Stimulated activated CD4-positive, alpha-beta T cell treated with anti-CD3 and anti-CD28 coated beads, Interleukin-12 subunit alpha, Interleukin-12 subunit beta, amount 100 ng/mL, for 24 hours (primary cell): ENCODE measurements around the gene LIMK2.
"Not testable (repeated sequence)": the region's sequence is repeated elsewhere in the genome, so short reads cannot be mapped to it uniquely, and the experiment has no call there.

ENCODE experiments used
- DNase-seq, 2 experiments: peaks; one replicate each; pipeline ENCODE4 v3.0.0-alpha.2; 2020; ENCODE audit warnings: low read depth in 2 of 2

The LIMK2 gene

DNA sequence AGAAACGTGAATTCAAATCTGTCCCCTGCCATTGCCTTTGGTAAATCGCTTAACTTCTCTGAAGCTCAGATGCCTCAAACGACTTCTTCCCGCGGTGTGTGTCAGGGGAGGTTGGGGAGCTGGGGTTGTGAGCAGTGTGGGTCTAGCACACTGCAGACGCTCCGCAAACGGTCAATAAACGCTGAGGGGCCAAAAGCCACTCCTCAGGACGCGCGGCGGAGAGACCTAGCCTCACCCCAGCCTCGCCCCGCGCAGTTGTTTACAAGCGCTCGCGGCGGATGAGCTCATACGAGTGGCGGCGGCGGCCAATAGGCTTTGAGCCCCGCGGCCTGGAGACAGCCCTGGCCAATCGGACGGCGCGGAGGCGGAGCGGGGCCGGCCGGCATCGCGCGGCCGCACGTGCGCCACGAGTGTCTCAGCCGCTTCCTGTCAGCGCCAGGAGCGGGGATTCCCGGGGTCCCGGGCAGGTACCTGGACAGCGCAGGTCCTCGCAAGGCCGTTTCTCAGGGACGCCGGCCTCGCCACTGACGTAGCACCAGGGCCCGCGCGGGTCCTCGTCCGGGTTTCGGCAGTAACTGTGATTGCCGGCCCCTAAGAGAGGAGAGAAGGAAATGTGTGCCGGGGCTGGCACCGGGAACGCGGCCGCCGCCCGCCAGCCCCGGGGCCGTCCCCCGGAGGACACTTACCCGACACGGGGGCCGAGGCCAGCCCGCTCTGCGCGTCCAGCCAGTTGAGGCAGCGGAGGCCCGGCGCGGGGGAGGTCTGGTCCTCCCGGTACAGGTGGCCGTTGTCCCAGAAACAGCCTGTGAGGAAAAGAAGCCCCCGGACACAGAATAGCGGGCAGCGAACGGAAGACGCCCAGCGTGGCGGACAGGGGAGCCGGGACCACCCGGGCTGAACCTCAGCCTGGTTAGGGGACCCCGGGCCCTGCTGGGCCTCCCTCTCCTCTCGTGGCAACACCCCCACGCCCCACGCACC is 78.7 kb downstream of the LIMK2 start:
- DNase-seq = peak; percentile 89 to 91

DNA sequence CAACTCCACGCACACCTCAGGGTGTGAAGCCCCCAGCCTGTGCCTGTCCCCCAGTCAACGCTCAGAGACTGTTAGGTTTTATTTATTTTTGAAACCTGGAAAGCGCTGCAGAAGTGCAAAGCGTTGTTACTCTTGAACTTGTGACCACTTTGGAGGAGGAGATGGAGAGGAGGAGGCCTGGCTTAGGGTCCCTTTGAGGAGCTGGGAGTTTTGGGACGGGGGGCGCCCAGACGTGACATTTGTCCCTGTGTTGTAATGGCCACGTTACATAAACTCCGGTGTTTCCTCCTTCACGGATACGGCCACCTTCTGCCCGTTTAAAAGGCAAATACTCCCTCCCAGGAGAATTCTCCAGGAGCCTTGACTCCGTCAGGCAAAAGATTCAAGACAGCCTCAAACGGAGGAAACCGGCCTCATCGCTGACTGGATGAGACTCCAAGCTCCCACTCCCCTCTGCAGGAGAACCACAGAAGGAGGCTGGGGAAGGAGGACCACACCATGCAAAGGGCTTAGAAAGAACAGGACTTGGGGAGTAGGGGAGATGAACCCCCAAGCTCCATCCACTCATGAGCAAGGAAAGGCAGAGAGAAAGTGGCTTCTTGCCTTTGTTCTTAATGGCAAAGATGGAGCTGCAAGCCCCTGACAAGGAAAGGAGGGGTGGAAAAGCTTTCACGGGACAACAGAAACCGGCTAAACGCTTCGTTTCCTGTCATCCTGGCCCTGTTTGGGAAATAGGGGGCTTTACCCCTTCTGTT is 79.6 kb downstream of the LIMK2 start:
- DNase-seq = no peak

DNA sequence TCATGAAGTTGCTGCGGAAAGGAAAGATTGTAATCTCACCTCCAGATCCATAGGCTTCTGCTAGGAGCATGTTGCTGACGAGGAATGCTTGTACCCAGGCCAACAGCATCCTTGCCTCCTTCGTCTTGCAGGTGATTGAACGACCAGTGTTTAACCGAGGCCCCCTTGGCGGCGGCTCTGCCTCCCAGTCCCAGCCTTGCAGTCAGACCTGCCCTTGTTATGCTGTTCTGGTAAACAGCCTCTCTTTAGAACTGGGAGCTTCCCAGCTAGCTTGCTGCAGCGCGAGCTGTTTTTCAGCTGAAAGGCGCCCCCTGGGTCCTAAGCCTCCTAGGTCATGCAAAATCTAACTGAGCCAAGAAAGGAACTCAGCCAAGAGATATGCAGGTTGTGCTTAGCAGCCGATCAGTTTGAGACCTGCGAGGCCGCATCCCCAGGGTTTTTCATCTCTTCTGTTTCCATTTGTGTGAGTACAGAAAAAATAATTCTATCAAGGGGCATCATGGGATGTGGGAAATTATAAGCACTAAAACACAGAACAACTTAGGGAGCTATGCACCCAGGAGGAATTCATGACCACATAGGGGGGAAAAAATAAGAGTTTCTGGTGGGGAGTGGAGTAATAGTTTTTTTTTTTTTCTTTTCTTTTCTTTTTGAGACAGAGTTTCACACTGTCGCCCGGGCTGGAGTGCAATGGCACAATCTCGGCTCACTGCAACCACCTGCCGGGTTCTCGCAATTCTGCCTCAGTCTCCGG is 80.3 kb downstream of the LIMK2 start, which contains the start of gene PIK3IP1:
Gene PIK3IP1, minus strand, starts transcription at position 253 of the 754 bp plus-strand sequence. Its CDS starts 144 bp downstream, at position 109.
- peak; percentile 55 to 78 for DNase-seq

DNA sequence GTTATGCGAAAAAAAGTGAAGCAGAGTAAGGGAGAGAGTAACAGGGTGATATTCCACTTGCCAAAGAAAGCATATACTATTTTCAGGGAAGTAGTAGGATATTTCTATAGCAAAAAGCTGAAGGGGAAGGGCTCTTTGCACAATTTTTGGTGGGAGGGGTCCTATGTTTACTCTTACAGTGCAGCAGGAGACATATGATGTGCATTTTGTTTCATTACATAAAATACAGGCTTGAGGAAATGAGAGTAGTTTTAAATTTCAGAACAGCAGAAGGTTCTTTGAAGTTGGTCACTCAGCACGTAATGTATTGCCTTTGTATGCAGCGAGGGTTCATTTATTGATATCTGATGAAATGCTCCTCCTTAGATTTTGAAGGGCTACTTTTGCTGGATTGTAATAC is 83.3 kb downstream of the LIMK2 start:
- no peak for DNase-seq

DNA sequence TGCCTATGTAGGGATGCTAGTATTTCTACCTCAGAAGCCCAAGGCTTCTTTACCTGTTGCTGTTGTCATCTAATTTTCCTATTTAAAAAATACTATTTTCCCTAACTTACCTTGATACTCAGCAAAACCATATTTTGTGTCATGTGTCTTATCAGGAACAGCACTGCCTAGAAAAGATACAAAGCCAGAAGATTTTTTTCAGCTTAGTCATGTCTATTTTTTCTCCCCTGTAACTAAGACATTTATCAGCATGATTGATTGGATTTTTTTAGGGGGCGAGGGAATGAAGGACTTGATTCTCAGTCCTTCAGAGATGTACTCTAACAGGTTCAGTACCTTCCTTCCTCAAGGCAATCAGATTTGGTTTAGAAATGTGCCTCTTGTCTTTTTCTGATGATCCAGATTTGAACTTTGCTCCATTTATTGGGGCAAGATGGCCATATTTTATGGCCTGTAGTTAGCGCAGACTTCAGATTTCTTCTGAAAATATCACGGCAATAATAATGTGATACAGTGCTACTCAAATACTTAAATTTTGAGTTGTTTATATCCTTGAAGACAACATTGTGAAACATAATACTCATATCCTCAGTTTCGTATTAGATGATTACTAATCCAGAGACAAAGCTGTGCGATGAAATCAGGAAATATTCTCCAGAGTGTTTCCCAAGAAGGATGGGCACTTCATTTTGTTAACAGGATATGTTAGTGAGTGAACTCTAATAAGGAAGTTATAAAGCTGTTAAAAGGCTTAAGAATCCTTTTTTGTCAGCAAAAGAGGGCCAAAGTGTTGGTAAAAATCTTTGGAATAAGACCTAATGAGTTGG is 83.9 kb downstream of the LIMK2 start:
- DNase-seq = no peak

DNA sequence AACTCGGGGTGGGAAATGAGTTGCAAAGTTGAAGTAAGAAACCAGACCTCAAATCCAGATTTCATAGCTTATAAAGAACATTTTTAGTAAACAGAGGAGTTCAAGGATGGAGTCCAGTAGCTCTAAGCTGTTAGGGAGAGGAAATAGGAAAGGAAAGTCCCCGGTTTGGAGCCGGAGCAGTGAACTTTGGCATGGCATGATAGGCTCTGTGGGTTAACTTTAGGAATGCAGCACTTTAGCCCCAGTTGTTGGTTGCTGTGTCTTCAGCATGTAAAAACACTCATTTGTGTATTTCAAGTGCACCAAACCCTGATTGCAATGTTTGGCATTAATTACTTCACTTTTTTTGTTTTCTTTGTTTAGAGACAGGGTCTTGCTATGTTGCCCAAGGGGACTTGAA is 88.8 kb downstream of the LIMK2 start:
- DNase-seq = no peak

DNA sequence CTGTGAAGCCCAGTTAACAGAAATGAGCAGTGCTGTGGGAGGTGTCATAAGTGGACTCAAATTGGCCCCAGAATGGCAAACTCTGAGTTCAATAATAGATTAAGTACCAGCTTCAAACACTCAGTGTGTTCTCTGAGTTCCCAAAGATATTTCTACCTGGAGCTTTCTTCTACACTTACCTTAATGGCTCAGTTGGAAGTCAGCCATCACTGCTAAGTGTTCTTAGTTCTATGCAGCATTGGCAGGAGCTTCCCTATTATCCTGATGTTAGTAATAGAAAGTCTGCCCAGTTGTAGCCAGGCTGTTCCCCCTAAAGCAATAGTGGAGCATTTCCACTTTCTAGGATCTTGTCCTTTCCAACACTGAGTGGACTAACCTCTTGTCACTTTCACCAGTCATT is 89.9 kb downstream of the LIMK2 start:
- no peak for DNase-seq

DNA sequence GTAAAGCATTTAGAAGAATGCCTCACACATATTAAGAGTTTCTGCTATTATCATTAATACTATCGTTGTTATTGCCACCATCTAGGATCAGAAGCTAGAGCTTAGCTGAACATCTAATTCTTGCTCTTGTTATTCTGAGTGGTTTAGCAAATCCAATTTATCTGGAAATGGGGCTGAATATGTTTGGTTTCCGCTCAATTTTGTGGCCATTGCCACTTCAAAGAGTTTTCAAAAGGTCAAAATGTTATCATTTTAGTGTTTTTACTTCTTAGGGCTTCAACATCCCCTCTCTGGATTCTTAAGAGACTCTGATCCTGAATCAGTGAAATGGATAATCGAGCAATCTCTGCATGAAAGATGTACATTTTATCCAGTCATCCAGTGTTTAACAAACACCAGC is 90.4 kb downstream of the LIMK2 start:
- no peak for DNase-seq

DNA sequence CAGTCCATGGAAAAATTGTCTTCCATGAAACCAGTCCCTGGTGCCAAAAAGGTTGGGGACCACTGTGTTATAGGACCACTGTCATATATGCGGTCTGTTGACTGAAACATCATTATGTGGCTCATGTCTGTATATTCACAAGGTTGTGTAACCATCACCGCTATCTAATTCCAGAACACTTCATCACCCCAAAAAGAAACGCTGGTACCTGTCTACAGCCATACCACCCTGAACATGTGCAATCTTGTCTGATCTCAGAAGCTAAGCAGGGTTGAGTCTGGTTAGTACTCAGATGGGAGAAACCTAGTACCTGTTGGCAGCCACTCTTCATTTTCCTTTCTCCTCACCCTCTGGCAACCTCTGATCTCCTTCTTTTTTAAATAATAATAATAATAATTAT is 93.1 kb downstream of the LIMK2 start:
- no peak for DNase-seq

DNA sequence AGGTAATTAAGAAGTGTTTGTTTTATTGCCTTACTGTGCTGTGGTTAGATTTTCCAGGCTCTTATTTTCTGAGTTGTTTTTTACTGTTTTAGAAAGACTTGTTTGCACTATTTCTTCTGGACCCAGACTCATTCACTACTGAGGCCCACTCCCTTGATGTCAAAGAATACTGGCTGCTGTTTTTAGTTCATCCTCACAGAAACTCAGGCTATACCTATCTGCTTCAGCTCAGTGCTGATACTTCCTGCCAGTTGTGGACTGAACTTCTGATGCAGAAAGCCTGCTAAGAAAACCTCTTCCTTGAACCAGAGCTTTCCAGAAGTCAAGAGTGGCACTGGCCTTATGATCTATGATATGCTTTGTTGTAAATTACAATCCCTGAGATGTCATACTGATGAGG is 96.1 kb downstream of the LIMK2 start:
- DNase-seq = no peak

DNA sequence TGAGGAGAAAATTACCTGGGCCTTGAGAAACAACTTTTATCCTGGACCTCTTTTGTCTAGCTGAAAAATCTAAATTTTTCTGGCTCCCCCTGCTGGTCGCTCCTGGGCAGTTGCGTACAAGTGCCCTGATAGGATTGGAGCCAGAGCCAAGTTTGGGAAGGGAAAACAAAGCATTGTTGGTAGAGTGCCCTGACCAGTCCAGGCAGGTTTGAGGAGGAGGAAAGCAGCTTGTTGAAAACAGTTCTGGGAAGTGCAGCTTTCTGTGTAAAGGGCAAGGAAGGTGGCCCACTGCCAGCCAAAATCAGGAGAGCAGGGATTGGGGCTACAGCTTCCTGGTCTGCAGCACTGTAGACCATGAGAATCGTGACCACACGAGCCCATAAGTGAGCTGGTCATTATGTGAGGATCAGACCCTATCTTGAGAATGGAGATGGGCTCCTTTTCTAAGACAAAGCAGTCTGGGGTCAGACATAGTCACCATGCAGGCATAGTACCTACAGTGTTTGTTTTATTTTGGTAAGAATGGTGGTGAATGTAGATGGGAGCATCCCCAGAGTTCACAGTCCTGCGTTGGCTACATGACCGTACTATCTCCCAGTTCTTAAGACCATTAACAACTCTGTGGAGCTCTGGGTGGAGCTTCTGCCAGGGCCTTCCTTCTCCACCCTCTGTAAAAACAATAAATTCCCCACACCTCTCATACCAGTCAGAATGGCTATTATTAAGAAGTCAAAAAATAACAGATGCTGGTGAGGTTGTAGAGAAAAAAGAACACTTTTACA is 101.5 kb downstream of the LIMK2 start:
- peak in 1 of 2 experiments; percentile 67 for DNase-seq

DNA sequence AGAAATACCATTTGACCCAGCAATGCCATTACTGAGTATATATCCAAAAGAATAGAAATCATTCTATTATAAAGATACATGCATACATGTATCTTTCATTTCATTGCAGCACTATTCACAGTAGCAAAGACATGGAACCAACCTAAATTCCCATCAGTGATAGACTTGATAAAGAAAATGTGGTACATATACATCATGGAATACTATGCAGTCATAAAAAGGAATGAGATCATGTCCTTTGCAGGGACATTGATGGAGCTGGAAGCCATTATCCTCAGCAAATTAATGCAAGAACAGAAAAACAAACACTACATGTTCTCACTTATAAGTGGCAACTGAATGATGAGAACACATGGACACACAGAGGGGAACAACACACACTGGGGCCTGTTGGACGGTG is 102.1 kb downstream of the LIMK2 start:
- DNase-seq = not testable (repeated sequence)

DNA sequence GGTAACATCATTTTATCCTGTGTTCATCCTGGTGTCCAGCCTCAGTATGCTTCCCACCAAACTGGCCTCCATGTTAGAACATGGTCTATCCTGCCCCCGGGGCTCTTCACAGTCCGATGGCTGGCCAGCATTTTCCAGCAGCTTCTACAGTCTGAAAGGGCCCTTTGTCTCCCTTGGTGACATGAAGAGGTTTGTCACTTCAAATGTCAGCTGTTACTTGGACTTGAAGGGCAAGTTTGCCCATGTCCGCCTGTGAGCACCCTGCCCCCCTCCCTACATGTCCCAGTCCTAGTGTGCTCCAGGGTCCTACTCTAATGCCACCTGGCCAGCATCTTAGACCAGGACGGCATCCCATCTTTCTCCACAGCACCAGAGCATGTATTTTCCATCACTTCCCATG is 109.3 kb downstream of the LIMK2 start:
- DNase-seq = no peak

DNA sequence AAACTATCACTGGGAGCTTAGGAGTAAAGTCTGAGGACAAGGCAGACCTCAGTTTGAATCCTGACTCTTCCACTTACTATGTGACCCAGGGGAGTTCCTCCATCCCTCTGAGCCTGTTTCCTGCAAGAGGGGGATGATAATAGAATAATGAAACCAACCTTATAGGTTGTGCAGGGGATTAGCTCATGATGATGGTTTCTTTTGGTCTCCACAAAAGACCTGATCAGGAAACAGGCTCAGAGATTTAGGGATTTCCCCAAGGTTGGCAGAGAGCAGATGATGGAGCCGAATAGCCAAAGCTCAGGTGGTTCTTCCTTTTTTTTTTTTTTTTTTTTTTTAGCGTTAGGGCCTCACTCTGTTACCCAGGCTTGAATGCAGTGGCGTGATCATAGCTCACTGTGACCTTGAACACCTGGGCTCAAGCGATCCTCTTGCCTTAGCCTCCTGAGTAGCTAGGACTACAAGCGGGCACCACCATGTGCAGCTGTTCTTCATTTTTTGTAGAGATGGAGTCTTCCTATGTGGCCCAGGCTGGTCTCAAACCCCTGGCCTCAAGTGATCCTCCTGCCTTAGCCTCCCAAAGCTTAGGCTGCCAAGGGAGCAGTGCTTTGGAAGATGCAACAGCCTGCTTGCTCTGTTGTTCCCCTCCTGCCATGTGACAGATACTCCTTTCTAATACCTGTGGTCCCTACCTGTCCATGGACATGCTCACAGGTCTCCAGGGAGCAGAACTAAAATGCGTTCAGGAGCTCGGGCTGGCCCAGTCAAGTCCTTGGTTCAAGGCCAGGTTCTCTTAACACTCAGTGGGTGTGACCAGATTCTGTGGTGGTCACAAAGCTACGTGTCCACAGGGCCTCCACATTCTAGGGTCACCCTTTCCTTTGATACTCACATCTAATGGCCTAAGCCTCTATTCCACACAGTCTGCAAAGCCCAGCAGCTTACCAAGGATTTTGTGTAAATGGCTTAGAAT is 111.8 kb downstream of the LIMK2 start:
- DNase-seq = no peak

DNA sequence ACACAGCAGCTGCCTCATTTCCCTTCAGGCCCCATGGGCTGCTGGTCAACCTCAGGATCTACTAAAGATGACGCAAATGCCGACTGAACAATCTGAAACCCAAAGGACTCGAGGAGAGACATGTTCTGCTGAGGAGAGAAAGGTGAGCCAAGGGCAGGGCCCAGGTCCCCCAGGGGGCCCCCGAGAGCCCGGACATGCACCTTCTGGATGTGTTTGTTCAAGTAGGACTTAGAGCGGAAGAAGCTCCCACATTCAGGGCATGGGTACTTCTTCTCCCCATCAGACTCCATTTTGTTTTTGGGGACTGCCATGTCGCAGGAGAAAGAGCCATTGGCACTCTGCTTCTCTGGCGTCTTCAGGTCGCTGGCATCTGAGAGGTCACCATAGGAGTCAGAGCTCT is 114.8 kb downstream of the LIMK2 start:
- DNase-seq = no peak

DNA sequence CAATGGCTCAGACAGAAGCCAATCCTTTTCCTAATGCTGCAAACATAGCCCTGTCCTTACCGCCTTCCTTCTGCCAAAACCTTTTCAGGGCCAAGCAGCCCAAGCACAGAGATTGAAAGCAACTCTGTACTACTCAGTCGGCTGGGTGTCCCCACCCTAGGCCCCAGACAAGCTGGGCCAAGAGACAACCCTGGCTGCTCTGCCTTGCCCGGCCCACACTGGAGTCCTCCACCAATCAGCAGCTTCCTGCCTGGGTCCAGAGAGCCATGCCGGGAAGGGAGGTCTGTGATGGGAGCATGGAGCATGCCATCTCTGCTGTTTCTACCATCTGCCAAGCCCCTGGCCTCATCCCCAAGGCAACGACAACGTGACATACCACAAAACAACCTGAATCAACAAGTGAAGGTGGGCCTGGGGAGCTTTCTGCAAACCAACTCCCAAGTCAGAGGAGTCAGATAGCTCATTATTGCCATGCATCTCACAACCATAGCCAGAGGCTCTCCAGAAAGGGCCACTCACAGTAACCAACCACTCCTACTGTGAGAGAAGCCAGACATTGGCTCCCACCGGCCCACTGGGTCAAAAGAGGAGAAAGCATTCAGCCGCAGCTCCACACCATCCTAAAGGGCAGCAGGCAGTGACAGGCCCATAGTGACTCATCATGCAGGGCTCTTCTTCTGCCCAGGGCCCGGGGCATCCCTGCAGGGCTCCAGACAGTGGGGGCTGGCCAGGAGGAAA is 115.9 kb downstream of the LIMK2 start:
- no peak for DNase-seq

DNA sequence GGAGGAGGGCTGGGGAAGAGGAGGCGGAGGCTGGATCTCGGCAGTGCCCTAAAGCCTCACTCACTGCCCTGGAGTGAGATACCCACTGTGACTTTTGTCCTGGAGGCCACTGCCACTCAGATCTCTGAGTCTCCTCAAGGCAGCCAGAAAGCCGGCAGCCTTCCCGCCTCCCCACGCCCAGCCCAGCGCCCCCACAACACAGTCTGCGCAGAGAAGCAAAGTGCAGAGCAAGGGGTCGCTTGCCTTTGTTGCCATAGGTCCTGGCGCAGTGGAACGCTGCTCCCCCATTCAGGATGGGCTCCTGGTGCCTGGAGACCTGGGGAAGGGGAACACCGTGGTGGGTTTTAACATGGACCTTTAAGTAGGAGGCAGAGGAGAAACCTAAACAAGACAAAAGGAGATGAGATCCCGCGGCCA is 116.5 kb downstream of the LIMK2 start:
- DNase-seq = no peak

DNA sequence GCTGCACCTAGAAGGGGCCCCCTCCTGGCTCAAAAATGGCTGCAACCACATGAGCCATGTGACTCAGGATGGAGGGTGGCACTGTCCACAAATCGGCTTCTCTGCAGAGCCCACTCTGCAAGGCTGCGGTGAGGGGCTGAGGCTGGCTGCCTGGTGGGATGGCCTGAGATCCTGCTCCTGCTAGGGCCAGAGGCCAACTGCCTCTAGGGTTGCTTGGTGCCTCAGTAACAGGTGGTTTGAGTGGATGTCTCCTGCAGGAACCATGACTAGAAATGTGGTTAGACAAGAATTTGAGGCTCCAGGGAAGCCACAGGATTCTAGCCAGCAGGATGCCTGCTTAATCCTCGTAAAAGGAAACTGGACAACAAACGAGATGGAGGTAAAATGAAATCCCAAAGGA is 116.9 kb downstream of the LIMK2 start:
- DNase-seq = no peak
